ENCODE measurements around the gene MBP. TPM values are rescaled to one million over a fixed set of nuclear protein-coding genes. Genes with fewer than 3 reads are reported as not detected.
"Not testable (repeated sequence)": the region's sequence is repeated elsewhere in the genome, so short reads cannot be mapped to it uniquely, and the experiment has no call there.

The MBP gene
- total RNA-seq, 4 donors from 2014 or later = 40.9 to 67.7 (median 51.8) TPM

DNA sequence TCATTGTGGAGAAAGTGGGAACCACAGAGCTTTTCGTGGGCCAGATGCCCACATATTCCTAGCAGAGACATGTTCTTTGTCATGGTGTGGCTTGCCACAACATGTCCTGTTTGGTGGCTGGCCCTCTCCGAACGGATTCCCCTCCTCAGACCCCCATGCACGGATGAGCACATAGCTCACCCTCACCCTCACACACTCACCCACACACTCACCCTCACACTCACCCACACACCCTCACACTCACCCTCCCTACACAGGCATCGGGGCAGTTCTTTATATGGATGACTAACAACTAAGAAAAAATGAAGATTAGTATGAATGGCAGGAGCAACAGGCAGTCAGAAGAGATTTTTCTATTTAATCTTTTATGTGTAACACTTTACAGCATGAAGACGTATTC is 160.3 kb downstream of the MBP start:
- H3K4me1 ChIP-seq = no peaks in the 10 kb centered on the region
- TF ChIP-seq, protein P1, sequence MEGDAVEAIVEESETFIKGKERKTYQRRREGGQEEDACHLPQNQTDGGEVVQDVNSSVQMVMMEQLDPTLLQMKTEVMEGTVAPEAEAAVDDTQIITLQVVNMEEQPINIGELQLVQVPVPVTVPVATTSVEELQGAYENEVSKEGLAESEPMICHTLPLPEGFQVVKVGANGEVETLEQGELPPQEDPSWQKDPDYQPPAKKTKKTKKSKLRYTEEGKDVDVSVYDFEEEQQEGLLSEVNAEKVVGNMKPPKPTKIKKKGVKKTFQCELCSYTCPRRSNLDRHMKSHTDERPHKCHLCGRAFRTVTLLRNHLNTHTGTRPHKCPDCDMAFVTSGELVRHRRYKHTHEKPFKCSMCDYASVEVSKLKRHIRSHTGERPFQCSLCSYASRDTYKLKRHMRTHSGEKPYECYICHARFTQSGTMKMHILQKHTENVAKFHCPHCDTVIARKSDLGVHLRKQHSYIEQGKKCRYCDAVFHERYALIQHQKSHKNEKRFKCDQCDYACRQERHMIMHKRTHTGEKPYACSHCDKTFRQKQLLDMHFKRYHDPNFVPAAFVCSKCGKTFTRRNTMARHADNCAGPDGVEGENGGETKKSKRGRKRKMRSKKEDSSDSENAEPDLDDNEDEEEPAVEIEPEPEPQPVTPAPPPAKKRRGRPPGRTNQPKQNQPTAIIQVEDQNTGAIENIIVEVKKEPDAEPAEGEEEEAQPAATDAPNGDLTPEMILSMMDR (IDR thresholded peaks at IDR 0.05) = no peak
- no peak for TF ChIP-seq POLR2A (IDR thresholded peaks at IDR 0.05)
- no peak overlapping the region for H3K4me3 ChIP-seq
- no peak for DNase-seq
- no peak overlapping the region for H3K27ac ChIP-seq
- no peaks in the 10 kb centered on the region for H3K27me3 ChIP-seq
- peaks cover 0 to 11% (median 0%) of the 10 kb centered on the region in 3 donors for H3K36me3 ChIP-seq
- no peaks in the 10 kb centered on the region for H3K9me3 ChIP-seq

DNA sequence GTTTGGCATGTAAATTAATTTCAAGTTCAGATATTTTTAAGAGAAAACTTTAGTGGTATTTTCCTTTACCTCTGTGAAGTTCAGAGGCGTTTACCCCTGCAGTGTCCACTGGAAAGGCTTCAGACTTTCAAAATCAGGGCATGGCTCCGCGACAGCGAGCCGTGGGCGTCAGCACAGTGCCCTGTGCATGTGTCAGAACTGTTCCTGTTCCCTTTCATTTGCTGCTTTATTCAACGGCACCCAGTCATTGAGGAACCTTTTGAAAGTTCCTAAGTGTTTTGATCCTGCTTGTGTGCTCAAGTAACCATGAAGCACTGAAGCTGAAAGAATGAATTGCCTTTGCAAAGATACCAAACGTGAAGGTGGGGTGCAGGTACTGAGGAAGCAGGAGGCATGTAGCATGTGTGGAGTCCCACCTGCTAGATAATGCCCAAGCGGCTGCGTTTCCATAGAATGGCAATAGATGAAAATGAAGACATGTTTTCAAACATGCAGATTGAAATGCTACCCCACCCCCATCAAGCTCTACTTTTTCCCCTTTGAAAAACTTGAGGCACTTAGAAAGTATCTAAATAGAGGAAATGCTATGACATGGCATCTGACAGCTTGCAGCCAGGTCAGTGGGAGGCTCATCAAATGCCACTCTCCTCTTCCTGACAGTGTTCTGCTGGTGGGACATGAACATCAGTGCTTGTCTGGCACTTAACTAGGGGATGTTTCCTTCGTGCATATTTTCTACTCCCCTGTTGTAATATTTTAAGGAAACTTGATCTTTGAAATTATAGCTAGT is 161.6 kb downstream of the MBP start:
- Histone ChIP-seq H3K9me3 (no peaks in the 10 kb centered on the region), H3K4me1 (no peaks in the 10 kb centered on the region), H3K27me3 (no peaks in the 10 kb centered on the region), H3K27ac (no peak overlapping the region), H3K36me3 (peaks cover 0 to 11% (median 0%) of the 10 kb centered on the region in 3 donors), H3K4me3 (no peak overlapping the region)
- DNase-seq = peak in 1 of 3 donors; percentile 14
- TF ChIP-seq, protein P1 (IDR thresholded peaks at IDR 0.05) = no peak
- TF ChIP-seq POLR2A (IDR thresholded peaks at IDR 0.05) = no peak

DNA sequence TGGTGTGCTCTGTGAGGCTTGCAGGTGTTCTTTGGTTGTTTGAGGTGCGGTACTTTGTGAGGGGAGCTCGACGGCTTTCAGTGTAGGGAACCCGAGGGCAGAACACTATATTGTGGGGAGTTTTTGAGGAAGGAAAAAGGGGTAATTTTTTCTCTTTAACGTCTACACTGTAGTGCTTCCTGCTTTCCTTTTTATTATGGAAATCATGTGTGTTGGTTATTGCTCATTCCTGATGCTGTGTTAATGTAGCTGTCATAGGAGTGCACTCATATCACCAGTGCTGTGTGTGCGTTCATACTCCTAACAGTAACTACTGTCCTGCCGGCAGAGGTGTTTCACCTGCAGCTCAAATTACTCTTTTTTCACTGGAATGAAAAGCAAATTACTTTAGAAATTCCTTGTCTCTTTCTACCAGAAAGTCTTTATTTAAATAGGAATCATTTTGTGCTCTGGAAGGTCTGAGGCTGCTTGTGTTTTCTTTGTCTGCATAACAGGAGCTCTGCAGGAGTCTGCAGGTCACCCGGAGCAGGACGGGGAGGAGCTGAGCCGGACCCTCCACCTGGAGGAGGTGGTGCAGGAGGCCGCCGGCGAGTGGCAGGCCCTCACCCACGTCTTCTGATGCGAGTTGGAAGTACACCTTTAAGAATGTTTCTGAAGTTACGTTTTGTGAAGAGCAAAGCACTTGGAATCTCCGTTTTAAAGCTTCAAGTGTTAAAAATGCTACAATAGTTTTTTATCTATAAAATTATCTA is 164.7 kb downstream of the MBP start:
- H3K9me3 ChIP-seq = no peaks in the 10 kb centered on the region
- H3K27me3 ChIP-seq = no peaks in the 10 kb centered on the region
- H3K4me1 ChIP-seq = peaks cover 0 to 10% (median 0%) of the 10 kb centered on the region in 4 donors
- no peak overlapping the region for H3K27ac ChIP-seq
- peak in 1 of 3 donors; percentile 5 for DNase-seq
- H3K36me3 ChIP-seq = peaks cover 0 to 11% (median 0%) of the 10 kb centered on the region in 3 donors
- no peak overlapping the region for H3K4me3 ChIP-seq
- no peak for TF ChIP-seq POLR2A (IDR thresholded peaks at IDR 0.05)
- TF ChIP-seq, protein P1 (IDR thresholded peaks at IDR 0.05) = no peak

DNA sequence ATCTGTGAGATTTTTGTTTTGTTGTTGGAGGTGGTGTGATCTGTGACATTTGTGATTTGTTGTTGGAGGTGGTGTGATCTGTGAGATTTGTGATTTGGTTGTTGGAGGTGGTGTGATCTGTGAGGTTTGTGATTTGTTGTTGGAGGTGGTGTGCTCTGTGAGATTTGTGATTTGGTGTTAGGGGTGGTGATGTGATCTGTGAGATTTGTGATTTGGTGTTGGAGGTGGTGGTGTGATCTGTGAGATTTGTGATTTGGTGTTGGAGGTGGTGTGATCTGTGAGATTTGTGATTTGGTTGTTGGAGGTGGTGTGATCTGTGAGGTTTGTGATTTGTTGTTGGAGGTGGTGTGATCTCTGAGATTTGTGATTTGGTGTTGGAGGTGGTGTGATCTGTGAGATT is 165.3 kb downstream of the MBP start:
- not testable (repeated sequence) for DNase-seq, H3K9me3 ChIP-seq, H3K27me3 ChIP-seq, H3K4me1 ChIP-seq, H3K27ac ChIP-seq, H3K4me3 ChIP-seq
- H3K36me3 ChIP-seq = peaks cover 0 to 11% (median 0%) of the 10 kb centered on the region in 3 donors

DNA sequence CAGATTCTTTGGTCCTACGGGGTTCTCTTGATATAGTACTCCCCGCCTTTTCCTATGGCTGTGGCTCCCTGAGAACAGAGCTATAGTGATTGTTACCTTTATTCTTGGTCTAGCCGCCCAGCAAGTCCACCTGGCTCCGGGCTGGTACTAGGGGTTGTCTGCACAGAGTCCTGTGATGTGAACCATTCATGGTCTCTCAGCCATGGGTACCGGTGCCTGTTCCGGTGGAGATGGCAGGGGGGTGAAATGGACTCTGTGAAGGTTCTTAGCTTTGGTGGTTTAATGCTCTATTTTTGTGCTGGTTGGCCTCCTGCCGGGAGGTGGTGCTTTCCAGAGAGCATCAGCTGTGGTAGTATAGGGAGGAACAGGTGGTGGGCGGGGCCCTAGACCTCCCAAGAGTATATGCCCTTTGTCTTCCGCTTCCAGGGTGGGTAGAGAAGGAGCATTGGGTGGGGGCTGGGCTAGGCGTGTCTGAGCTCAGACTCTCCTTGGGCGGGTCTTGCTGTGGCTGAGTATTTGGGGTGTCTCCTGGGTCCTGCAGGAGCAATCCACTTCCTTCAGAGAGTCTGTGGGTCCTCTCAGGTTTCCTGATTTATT is 166.9 kb downstream of the MBP start:
- peak overlapping the region in 1 of 4 donors; percentile 66 for H3K27ac ChIP-seq
- H3K4me1 ChIP-seq, H3K27me3 ChIP-seq, H3K4me3 ChIP-seq, H3K9me3 ChIP-seq: not testable (repeated sequence)
- peak in 2 of 3 donors; percentile 85 to 88 for DNase-seq
- peaks cover 0 to 19% (median 0%) of the 10 kb centered on the region in 3 donors for H3K36me3 ChIP-seq

DNA sequence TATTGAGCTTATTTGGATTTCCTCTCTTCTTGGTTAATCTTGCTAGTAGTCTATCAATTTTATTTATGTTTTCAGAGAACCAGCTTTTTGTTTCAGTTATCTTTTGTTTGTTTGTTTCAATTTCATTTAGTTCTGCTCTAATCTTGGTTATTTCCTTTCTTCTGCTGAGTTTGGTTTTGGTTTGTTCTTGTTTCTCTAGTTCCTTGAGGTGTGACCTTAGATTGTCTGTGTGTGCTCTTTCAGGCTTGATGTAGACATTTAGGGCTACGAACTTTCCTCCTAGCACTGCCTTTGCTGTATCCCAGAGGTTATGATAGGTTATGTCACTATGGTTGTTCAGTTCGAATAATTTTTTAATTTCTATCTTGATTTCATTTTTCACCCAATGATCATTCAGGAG is 168.6 kb downstream of the MBP start:
- peaks cover 0 to 32% (median 0%) of the 10 kb centered on the region in 3 donors for H3K36me3 ChIP-seq
- H3K27ac ChIP-seq = peak overlapping the region in 1 of 4 donors; percentile 18
- TF ChIP-seq POLR2A (IDR thresholded peaks at IDR 0.05) = no peak
- TF ChIP-seq, protein P1 (IDR thresholded peaks at IDR 0.05) = no peak
- no peaks in the 10 kb centered on the region for H3K27me3 ChIP-seq
- H3K4me3 ChIP-seq = no peak overlapping the region
- DNase-seq = no peak
- peaks cover 0 to 10% (median 0%) of the 10 kb centered on the region in 4 donors for H3K4me1 ChIP-seq
- H3K9me3 ChIP-seq = no peaks in the 10 kb centered on the region
